CD4-positive, alpha-beta T cell treated with Interleukin-17A for 1 hour (primary cell): Measurements from ENCODE around the gene ZNF728.
"Not testable (repeated sequence)": the region's sequence is repeated elsewhere in the genome, so short reads cannot be mapped to it uniquely, and the experiment has no call there.

Experiments used
- DNase-seq: peaks from one replicate; pipeline ENCODE4 v3.0.0-alpha.2; 2020

Gene ZNF728

GRCh38 chr19:23002690-23003422 lies at the start of gene ZNF728:
TSS of gene ZNF728 (minus strand) at chr19:23003176. CDS start at chr19:23003030, 146 bp downstream.
- no peak for DNase-seq

- DNase-seq = no peak
These were observed 49.4 kb upstream of the ZNF728 start for GRCh38 chr19:23052349-23052748.

- DNase-seq = no peak
These were observed 46.3 kb upstream of the ZNF728 start for GRCh38 chr19:23049256-23049655.

- no peak for DNase-seq
These were observed 43.8 kb upstream of the ZNF728 start for GRCh38 chr19:23046743-23047142.

- no peak for DNase-seq
These were observed 30.7 kb upstream of the ZNF728 start for GRCh38 chr19:23033721-23034120.

GRCh38 chr19:23015660-23016059 lies 12.7 kb upstream of the ZNF728 start:
- no peak for DNase-seq

- DNase-seq = not testable (repeated sequence)
These were observed 8.0 kb downstream of the ZNF728 start for GRCh38 chr19:22994957-22995356.

- no peak for DNase-seq
These were observed 26.7 kb downstream of the ZNF728 start for GRCh38 chr19:22976248-22976647.

GRCh38 chr19:22975546-22976136 lies 27.3 kb downstream of the ZNF728 start:
- not testable (repeated sequence) for DNase-seq

GRCh38 chr19:22945560-22945959 lies 57.4 kb downstream of the ZNF728 start:
- DNase-seq = no peak

- no peak for DNase-seq
These were observed 67.8 kb downstream of the ZNF728 start for GRCh38 chr19:22935151-22935550.

GRCh38 chr19:22927576-22927975 lies 75.4 kb downstream of the ZNF728 start:
- DNase-seq = not testable (repeated sequence)

- DNase-seq = not testable (repeated sequence)
These were observed 77.8 kb downstream of the ZNF728 start for GRCh38 chr19:22925181-22925580.
